Kasumi-1 (cell line): ENCODE results near the gene GFI1B.

Experiments used
- DNase-seq, 2 experiments: peaks; one replicate each; lab custom pipeline; 2025; lab: John Stamatoyannopoulos, UW

Gene GFI1B

DNA sequence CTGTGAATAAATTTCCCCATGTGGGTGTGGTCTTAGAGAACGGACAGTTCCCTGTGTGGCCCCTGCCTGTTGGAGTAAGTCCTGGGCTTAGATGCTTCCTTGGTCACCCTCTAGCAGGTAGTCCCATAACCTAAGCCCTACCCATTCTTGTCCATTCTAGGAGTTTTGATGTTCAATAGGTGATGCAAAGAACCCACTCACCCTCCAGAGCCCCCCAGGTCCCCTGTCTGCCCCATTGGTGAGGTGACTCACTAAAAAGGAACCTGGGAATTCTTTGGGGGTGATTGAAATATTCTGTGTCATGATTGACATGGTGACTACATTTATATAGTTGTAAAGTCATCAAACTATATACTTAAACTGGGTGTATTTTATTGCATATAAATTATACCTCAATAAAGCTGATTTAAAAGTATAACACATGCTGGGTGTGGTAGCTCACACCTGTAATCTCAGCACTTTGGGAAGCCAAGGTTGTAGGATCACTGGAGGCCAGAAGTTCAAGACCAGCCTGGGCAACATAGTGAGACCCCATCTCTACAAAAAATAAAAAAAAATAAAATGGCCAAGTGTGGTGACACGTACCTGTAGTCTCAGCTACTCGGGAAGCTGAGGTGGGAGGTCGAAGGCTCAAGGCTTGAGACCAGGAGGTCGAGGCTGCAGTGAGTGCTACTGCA is 31.6 kb downstream of the GFI1B start:
- DNase-seq, result no peak

DNA sequence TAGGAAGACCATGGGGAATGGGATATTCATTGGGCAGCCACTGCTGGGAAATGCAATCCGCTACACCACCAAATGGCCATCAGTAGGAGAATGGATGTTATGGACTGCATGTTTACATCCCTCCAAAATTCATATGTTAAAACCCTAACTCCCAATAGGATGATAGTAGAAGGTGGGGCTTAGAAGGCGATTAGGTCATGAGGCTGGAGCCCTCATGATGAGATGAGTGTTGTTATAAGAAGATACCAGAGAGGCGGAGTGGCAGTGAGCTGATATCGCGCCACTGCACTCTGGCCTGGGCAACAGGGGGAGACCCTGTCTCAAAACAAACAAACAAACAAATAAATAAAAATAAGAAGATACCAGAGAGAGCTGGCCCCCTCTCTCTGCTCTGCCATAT is 36.2 kb downstream of the GFI1B start:
- no peak for DNase-seq

DNA sequence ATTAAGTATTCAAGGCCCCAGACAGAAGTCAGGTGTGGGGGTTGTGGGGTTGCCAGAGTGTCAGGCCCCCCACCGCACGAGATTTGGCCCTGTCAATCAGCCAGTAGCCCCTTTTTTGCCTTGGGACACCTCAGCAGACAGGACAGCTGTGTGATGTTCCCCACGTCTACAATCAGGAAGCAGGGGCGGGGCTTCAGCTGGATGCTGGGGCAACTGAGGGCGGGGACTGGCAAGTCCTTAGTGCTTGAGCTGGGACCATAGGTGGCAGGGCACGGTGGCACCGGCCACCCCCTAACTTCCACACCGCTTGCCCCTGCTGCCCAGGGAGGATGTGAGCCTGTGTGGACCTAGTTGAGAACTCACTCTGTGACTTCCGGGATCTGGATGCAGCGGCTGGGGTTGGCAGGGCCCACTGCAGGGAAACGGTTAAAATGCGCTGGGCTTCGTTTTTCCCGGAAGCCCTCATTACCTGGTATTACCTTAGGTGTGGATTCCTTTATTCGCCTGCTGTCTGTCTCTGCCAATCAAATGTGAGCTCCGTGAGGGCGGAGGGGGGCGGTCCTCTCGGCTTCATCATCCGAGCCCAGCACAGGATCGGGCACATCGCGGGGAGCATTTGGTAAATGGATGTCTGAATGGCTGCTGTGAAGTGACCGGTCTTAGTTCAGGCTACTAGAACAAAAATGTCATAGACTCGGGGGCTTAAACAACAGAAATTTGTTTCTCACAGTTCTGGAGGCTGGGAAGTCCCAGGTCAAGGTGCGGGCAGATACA is 44.8 kb downstream of the GFI1B start:
- peak; percentile 15 to 38 for DNase-seq

DNA sequence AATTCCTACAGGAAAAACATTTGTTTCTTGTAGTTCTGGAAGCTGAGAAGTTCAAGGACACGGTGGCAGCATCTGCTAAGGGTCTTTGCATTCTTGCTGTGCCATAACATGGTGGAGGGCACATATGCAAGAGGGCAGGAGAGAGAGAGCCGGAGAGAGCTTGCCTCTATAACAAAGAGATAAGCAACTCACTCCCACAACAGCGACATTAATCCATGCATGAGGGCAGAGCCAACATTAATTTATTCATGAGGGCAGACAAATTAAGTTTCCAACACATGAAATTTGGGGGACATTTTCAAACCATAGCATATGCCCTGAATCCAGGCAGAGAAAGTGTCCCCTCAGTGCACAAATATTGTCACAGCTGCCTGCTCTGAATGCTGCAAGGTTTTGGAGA is 47.9 kb downstream of the GFI1B start:
- no peak for DNase-seq

DNA sequence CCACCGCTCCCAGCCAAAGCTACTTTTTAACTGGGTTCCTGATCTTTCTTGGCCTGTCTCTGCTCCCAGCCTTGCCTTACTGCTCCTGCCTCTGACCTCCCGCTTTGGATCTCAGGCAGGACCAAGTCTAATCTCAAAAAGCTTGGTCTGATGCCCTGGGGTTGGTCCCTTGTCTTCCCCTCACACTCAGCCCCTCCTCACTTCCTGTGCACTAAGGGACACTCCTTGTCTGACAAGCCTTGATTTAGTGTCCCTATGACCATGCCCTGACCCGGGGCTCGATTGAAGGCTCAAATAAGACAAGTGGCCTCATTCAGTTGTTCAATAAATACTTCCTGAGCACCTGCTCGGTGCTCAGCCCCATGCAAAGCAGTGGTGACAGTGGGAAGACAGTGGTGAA is 48.6 kb downstream of the GFI1B start:
- DNase-seq, result no peak

DNA sequence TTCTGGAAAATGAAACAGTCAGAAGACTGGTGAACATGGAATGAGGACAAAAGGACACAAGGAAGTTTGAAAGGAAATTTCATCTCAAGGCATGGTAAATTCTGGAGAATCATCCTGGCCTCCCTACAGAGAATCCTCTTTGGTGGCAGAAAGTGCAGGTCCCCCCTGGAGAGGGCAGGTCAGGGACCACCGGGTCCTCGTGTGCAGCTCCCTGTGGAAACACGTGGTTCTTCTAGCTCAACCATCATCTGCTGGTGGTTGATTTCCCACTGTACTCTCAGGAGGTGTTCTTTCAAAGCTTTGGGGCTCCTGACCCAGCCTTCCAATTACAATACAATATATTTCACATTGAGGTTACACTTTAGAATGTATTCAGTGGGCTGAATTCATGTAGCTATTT is 49.7 kb downstream of the GFI1B start:
- no peak for DNase-seq

DNA sequence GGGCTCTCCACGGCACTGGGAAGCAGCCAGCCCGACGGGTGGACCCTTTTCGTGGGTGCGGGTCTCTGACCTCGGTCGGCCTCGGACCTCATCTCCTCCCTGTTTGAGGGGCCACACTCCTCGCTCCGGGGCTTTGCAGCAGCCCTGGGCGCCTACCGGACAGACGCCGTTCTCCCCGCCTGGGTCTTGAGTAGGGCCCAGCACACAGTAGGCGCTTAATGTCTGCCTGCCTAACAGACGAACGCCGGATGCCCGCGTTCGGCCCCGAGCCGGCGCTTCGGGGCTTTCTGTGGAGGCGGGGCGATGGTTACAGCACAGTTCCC is 51.5 kb downstream of the GFI1B start:
- DNase-seq, result no peak

DNA sequence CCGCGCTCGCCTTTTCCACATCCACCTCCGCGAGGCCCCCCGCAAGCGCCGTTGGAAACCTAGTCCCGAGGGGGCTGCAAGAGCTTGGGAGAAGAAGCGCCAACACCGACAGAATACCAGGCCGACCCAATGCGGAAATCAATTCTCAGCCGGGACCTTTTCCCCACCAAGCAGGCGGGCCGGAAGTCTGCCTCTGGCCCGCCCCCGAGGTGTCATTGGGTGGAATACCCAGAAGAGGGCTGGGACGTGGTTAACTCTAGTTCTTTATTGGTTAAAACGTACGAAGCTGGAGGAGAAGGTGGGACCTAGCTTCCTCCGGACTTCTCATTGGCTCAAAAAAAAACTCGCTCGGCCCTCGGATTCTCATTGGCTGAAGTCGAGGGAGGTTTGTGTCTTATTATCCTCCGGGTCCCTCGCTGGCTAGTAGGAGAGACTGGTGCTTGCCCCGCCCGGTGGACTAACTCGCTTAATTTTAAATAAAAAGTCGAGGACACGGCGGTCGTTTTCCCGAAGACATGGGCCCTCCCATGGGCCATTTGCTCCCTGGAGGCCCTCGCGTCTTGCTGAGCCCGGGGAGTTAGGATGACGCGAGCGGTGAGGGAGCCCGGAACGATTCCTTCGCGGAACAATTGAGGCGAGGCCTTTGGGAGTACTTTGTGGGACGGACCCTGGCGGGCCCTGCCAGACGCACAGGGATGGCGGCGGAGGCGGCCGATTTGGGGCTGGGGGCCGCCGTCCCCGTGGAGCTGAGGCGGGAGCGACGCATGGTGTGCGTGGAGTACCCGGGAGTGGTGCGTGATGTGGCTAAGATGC is 52.0 kb downstream of the GFI1B start, which contains the start of gene GTF3C5:
Gene GTF3C5 (plus strand): TSS at position 681 of the 813 bp plus-strand sequence. CDS start 15 bp downstream, at position 696.
- DNase-seq, result peak; percentile 100

DNA sequence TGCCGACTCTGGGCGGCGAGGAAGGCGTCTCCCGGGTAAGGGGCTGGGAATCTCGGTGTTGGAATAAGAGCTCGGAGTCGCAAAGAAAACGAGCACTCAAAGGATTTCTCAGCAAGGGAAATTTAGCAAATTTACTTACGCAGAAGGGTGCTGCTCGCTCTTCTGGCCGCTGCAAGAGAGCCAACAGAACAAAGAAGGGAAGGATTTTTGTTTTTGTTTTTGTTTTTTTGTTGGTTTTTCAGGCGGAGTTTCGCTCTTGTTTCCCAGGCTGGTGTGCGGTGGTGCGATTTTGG is 52.6 kb downstream of the GFI1B start:
- no peak for DNase-seq

DNA sequence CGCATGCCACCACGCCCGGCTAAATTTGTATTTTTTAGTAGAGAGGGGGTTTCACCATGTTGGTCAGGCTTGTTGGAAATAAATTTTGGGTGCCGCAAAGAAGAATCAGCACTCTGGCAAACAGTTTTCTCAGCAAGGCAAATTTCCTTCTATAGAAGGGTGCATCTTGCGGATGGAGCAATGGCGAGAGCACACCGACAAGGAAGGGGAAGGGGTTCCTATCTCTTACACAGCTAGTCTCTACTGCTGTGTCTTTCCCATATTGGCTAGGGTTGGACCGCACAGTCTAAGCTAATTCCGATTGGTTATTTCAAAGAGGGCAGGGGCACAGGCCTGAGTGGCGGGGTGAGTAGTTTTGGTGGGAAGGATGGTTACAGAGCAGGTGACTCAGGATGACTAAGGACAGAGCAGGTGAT is 53.0 kb downstream of the GFI1B start:
- peak; percentile 20 for DNase-seq

DNA sequence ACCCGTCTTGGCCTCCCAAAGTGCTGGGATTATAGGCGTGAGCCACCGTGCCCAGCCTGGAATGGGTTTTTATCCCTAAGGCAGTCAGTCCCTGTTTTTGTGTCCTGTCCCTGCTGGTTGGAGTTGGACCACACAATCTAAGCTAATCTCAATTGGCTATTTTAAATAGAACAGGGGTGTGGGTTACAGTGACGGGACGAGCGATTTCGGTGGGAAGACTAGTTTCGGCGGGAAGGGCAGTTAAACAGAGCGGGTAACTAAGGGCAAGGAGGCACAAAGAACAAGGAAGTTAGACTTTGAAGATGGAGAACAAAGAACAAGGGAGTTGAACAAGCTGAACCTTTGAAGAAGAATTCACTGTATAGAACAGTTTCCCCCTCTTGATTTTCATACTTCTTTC is 53.7 kb downstream of the GFI1B start:
- DNase-seq, result peak; percentile 60 to 64

DNA sequence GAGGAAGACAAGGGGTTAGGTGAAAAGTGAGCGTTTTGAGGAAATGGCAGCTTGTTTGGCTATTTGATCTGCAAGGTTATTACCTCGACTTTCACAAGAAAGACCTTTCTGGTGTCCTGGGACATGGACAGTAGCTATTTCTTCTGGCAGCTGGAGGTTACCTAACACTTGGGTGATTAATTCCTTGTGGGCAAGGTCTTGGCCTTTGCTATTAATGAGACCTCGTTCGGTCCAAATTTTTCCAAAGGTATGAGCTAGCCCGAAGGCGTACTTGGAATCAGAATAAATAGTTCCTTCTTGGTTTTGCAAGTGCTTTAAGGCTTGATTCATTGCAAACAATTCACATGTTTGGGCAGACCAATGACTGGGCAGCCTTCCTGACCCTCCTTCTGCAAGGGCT is 57.2 kb downstream of the GFI1B start:
- DNase-seq, result no peak

DNA sequence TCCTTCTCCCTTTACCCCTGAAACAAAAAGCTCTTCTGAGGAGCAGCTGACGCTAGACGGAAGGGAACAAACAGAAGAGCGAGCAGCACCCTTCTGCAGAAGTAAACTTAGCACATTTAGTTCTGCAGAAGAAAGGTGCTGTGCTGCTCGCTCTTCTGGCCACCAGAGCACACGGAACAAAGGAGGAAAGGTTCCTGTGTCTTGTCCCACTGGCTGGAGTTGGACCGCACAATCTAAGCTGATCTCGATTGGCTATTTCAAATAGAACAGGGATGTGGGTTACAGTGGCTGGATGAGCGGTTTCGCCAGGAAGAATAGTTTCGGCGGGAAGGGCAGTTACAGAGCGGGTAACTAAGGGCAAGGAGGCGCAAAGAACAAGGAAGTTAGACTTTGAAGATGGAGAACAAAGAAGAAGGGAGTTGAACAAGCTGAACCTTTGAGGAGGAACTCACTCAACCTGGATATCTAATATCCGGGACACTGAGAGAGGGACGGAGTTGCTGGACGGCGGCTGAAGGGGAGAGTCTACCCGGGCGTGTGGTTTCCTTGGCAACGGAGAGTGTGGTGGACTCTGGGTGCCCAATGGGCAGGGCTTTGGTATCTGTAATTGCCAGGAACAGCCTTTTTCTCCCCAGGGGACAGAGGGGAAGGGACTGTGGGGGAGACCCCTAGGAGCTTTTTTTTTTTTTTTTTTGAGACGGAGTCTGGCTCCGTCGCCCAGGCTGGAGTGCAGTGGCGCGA is 59.5 kb downstream of the GFI1B start:
- peak; percentile 83 to 88 for DNase-seq

DNA sequence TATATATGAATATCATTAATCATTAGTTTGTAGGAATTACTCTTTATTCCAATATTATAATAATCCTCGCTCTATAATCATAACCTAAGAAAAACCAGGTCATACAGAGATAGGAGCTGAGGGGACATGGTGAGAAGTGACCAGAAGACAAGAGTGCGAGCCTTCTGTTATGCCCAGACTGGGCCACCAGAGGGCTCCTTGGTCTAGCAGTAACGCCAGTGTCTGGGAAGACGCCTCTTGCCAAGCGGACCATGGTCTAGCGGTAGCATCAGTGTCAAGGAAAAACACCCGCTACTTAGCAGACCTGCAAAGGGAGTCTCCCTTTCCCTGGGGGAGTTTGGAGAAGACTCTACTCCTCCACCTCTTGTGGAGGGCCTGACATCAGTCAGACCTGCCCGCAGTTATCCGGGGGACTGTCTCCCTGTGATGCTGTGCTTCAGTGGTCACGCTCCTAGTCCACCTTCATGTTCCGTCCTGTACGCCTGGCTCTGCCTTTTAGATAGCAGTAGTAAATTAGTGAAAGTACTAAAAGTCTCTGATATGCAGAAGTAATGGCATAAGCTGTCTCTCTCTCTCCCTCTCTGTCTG is 62.5 kb downstream of the GFI1B start:
- DNase-seq, result peak; percentile 27 to 29
